OCI-LY1 (cell line): ENCODE results near the gene MALT1.

Source experiments
- H2AFZ ChIP-seq: fragments of 200-600 bp; sonication (generic), shearing (Covaris generic); 2 replicates; pipeline ENCODE4 v1.6.0; 2014; ENCODE audit warnings: antibody characterized with exemption, mild to moderate bottlenecking, low read length
- H3F3A ChIP-seq: fragments of 200-600 bp; sonication (generic), shearing (Covaris generic); 2 replicates; pipeline ENCODE4 v1.6.0; 2014; ENCODE audit warnings: mild to moderate bottlenecking, antibody characterized with exemption, low read length, moderate library complexity; ENCODE audit not compliant: insufficient read depth
- H3K27ac ChIP-seq: fragments of 200-600 bp; sonication (generic); 2 replicates; pipeline ENCODE4 v1.5.1; 2014; ENCODE audit warnings: low read length, mixed run types, mild to moderate bottlenecking, low read depth; ENCODE audit not compliant: poor library complexity, severe bottlenecking
- H3K27me3 ChIP-seq: fragments of 200-600 bp; sonication (generic); 2 replicates; pipeline ENCODE4 v1.6.0; 2014; ENCODE audit warnings: antibody characterized with exemption, mild to moderate bottlenecking, low read length, moderate library complexity; ENCODE audit not compliant: insufficient read depth
- H3K36me3 ChIP-seq: fragments of 200-600 bp; sonication (generic); 2 replicates; pipeline ENCODE4 v1.6.1; 2014; ENCODE audit warnings: mild to moderate bottlenecking, antibody characterized with exemption, low read length, moderate library complexity, mixed read lengths; ENCODE audit not compliant: insufficient read depth
- H3K4me1 ChIP-seq: fragments of 200-600 bp; sonication (generic); 2 replicates; pipeline ENCODE4 v1.5.1; 2014; ENCODE audit warnings: mild to moderate bottlenecking, low read length, moderate library complexity; ENCODE audit not compliant: insufficient read depth, severe bottlenecking
- H3K4me2 ChIP-seq: fragments of 200-600 bp; sonication (generic), shearing (Covaris generic); 2 replicates; pipeline ENCODE4 v1.6.1; 2014; ENCODE audit warnings: low read length
- H3K4me3 ChIP-seq: fragments of 200-600 bp; sonication (generic); 2 replicates; pipeline ENCODE4 v1.5.1; 2014; ENCODE audit warnings: low read length, low read depth, mild to moderate bottlenecking, mixed read lengths; ENCODE audit not compliant: poor library complexity, severe bottlenecking
- H3K79me2 ChIP-seq: fragments of 200-600 bp; shearing (Covaris generic); 2 replicates; pipeline ENCODE4 v1.6.1; 2016; ENCODE audit warnings: mixed run types, low read length, mixed read lengths; ENCODE audit not compliant: insufficient read depth
- H3K9ac ChIP-seq: fragments of 200-600 bp; sonication (generic), shearing (Covaris generic); 2 replicates; pipeline ENCODE4 v1.6.1; 2014; ENCODE audit warnings: mild to moderate bottlenecking, low read length, mixed read lengths
- H3K9me2 ChIP-seq: fragments of 200-600 bp; sonication (generic), shearing (Covaris generic); 2 replicates; pipeline ENCODE4 v1.6.1; 2014; ENCODE audit warnings: low read depth, mild to moderate bottlenecking, low read length, mixed read lengths
- H3K9me3 ChIP-seq: fragments of 200-600 bp; shearing (Covaris generic); 2 replicates; pipeline ENCODE4 v1.6.1; 2014; ENCODE audit warnings: low read length, mixed read lengths
- H4K20me1 ChIP-seq: fragments of 200-600 bp; sonication (generic), shearing (Covaris generic); 2 replicates; pipeline ENCODE4 v1.6.0; 2016; ENCODE audit warnings: mild to moderate bottlenecking, low read length; ENCODE audit not compliant: insufficient read depth
- CTCF ChIP-seq: fragments of 200-600 bp; sonication (generic), shearing (Covaris generic); IDR thresholded peaks from 2 replicates; pipeline ENCODE4 v1.5.1; 2017; ENCODE audit warnings: mild to moderate bottlenecking, antibody characterized with exemption, low read length, moderate library complexity, mixed read lengths
- EZH2 ChIP-seq: fragments of 200-600 bp; sonication (generic), shearing (Covaris generic); IDR thresholded peaks from 2 replicates; pipeline ENCODE4 v1.8.0; 2017; ENCODE audit warnings: borderline replicate concordance, mixed run types, mild to moderate bottlenecking, antibody characterized with exemption, low read length, moderate library complexity, mixed read lengths

The MALT1 gene

GRCh38 chr18:58727776-58728500, 56.7 kb downstream of the MALT1 start:
- H3K9me3 ChIP-seq = no peaks in the 10 kb centered on the region
- no peaks in the 10 kb centered on the region for H3K4me1 ChIP-seq
- H3K36me3 ChIP-seq = peaks cover 6% of the 10 kb centered on the region
- H2AFZ ChIP-seq = no peak overlapping the region
- no peaks in the 10 kb centered on the region for H3F3A ChIP-seq
- no peak overlapping the region for H3K4me3 ChIP-seq
- no peaks in the 10 kb centered on the region for H3K79me2 ChIP-seq
- no peak overlapping the region for H3K4me2 ChIP-seq
- no peak for TF ChIP-seq EZH2
- no peak overlapping the region for H3K27ac ChIP-seq
- H3K27me3 ChIP-seq = no peaks in the 10 kb centered on the region
- no peaks in the 10 kb centered on the region for H4K20me1 ChIP-seq
- no peak overlapping the region for H3K9ac ChIP-seq
- H3K9me2 ChIP-seq = no peaks in the 10 kb centered on the region

GRCh38 chr18:58728719-58729118, 57.5 kb downstream of the MALT1 start:
- H3K9me3 ChIP-seq = no peaks in the 10 kb centered on the region
- no peaks in the 10 kb centered on the region for H3K27me3 ChIP-seq
- H3K36me3 ChIP-seq = peaks cover 4% of the 10 kb centered on the region; the same call in 1 of the 2 replicates
- H3K4me2 ChIP-seq = no peak overlapping the region
- H3K4me1 ChIP-seq = no peaks in the 10 kb centered on the region
- H3K9ac ChIP-seq = no peak overlapping the region
- no peaks in the 10 kb centered on the region for H3K79me2 ChIP-seq
- no peak overlapping the region for H3K27ac ChIP-seq
- TF ChIP-seq CTCF (no peak), EZH2 (no peak)
- H4K20me1 ChIP-seq = no peaks in the 10 kb centered on the region
- no peaks in the 10 kb centered on the region for H3F3A ChIP-seq
- no peak overlapping the region for H3K4me3 ChIP-seq
- H3K9me2 ChIP-seq = no peaks in the 10 kb centered on the region
- H2AFZ ChIP-seq = no peak overlapping the region

GRCh38 chr18:58730618-58731017, 59.4 kb downstream of the MALT1 start:
- no peaks in the 10 kb centered on the region for H4K20me1 ChIP-seq
- H3K27ac ChIP-seq = no peak overlapping the region
- H3K27me3 ChIP-seq = no peaks in the 10 kb centered on the region
- no peaks in the 10 kb centered on the region for H3K9me3 ChIP-seq
- peaks cover 11% of the 10 kb centered on the region for H3K36me3 ChIP-seq
- no peak overlapping the region for H3K4me2 ChIP-seq
- no peak for TF ChIP-seq EZH2
- no peak overlapping the region for H3K9ac ChIP-seq
- H3K79me2 ChIP-seq = no peaks in the 10 kb centered on the region
- no peaks in the 10 kb centered on the region for H3K4me1 ChIP-seq
- no peaks in the 10 kb centered on the region for H3K9me2 ChIP-seq
- H3K4me3 ChIP-seq = no peak overlapping the region
- no peak overlapping the region for H2AFZ ChIP-seq
- no peaks in the 10 kb centered on the region for H3F3A ChIP-seq

- Histone ChIP-seq H3K4me3 (no peak overlapping the region), H3K36me3 (peaks cover 18% of the 10 kb centered on the region), H4K20me1 (no peaks in the 10 kb centered on the region), H3K27me3 (no peaks in the 10 kb centered on the region), H3K4me2 (no peak overlapping the region), H3K9ac (no peak overlapping the region), H3K4me1 (no peaks in the 10 kb centered on the region), H3K27ac (no peak overlapping the region), H3F3A (no peaks in the 10 kb centered on the region), H3K9me3 (no peaks in the 10 kb centered on the region), H2AFZ (no peak overlapping the region), H3K9me2 (no peaks in the 10 kb centered on the region), H3K79me2 (no peaks in the 10 kb centered on the region)
- TF ChIP-seq EZH2 = no peak
- no peak for TF ChIP-seq CTCF
Measured at GRCh38 chr18:58732471-58732870, 61.2 kb downstream of the MALT1 start.
